Naive thymus-derived CD4-positive, alpha-beta T cell (primary cell): Measurements from ENCODE around the gene ZIM2. TPM values are rescaled to one million over a fixed set of nuclear protein-coding genes. Genes with fewer than 3 reads are reported as not detected.
"Not testable (repeated sequence)": the region's sequence is repeated elsewhere in the genome, so short reads cannot be mapped to it uniquely, and the experiment has no call there.

Experiments
- ATAC-seq: fragments of 150-1000 bp; cut with Tn5 transposase; 2 replicates; pipeline ENCODE4 v1.10.0; 2021; ENCODE audit warnings: mild to moderate bottlenecking, moderate library complexity
- CTCF ChIA-PET: fragments of 350-600 bp; sonication (Branson Sonifier 250); formaldehyde crosslinking; loops from one replicate; lab custom pipeline; 2021; ENCODE audit warnings: antibody characterized with exemption; lab: Charles Lee
- POLR2A ChIA-PET: fragments of 350-600 bp; sonication (Branson Sonifier 250); formaldehyde crosslinking; loops from one replicate; lab custom pipeline; 2021; ENCODE audit warnings: antibody characterized with exemption, inconsistent platforms; lab: Charles Lee
- DNase-seq, 9 donors: peaks; one replicate each; pipeline versions ENCODE4 v3.0.0 to v3.0.0-alpha.2; 2020 to 2022; ENCODE audit warnings: mixed read lengths in 1 of 9
- H3K27ac ChIP-seq: one replicate; pipeline ENCODE4 v1.7.0; 2013; ENCODE audit warnings: mild to moderate bottlenecking, low read depth, low read length, moderate library complexity
- H3K27me3 ChIP-seq, 2 donors: one replicate each; pipeline ENCODE4 v1.7.0; 2013; ENCODE audit warnings: low read length in 2 of 2, mild to moderate bottlenecking in 2 of 2, moderate library complexity in 2 of 2; ENCODE audit not compliant: control insufficient read depth in 2 of 2, insufficient read depth in 2 of 2
- H3K36me3 ChIP-seq, 3 experiments: 1 replicate in 2 of 3; 2 replicates in 1 of 3; pipeline ENCODE4 v1.7.0; 2013; ENCODE audit warnings: low read length in 3 of 3, mild to moderate bottlenecking in 3 of 3, moderate library complexity in 1 of 3; ENCODE audit not compliant: insufficient read depth in 3 of 3, control insufficient read depth in 2 of 3
- H3K4me1 ChIP-seq, 2 donors: one replicate each; pipeline ENCODE4 v1.7.0; 2013; ENCODE audit warnings: low read length in 2 of 2, mild to moderate bottlenecking in 2 of 2, moderate library complexity in 1 of 2; ENCODE audit not compliant: control insufficient read depth in 2 of 2, insufficient read depth in 2 of 2
- H3K4me3 ChIP-seq: 2 replicates; pipeline ENCODE4 v1.7.0; 2013; ENCODE audit warnings: mild to moderate bottlenecking, low read length
- H3K9me3 ChIP-seq, 3 experiments: 1 replicate in 2 of 3; 2 replicates in 1 of 3; pipeline ENCODE4 v1.7.0; 2013; ENCODE audit warnings: low read length in 3 of 3; ENCODE audit not compliant: control insufficient read depth in 2 of 3
- H3K27ac Mint-ChIP-seq, 9 donors: one replicate each; pipeline ENCODE4 v1.8.0; 2020 to 2022; ENCODE audit warnings: mixed read lengths in 9 of 9, mild to moderate bottlenecking in 8 of 9, moderate library complexity in 5 of 9, inconsistent platforms in 2 of 9
- H3K27me3 Mint-ChIP-seq, 5 donors: one replicate each; pipeline ENCODE4 v1.8.0; 2021 to 2022; ENCODE audit warnings: mixed read lengths in 5 of 5, mild to moderate bottlenecking in 1 of 5
- H3K36me3 Mint-ChIP-seq, 5 donors: one replicate each; pipeline ENCODE4 v1.8.0; 2020 to 2022; ENCODE audit warnings: mixed read lengths in 5 of 5, mild to moderate bottlenecking in 3 of 5, inconsistent platforms in 1 of 5
- H3K4me1 Mint-ChIP-seq, 7 donors: one replicate each; pipeline ENCODE4 v1.8.0; 2020 to 2022; ENCODE audit warnings: mixed read lengths in 7 of 7, mild to moderate bottlenecking in 3 of 7, inconsistent platforms in 1 of 7
- H3K4me3 Mint-ChIP-seq, 10 donors: one replicate each; pipeline ENCODE4 v1.8.0; 2020 to 2022; ENCODE audit warnings: mild to moderate bottlenecking in 10 of 10, mixed read lengths in 10 of 10, moderate library complexity in 6 of 10, inconsistent platforms in 2 of 10
- H3K9me3 Mint-ChIP-seq, 11 donors: one replicate each; pipeline ENCODE4 v1.8.0; 2020 to 2022; ENCODE audit warnings: mixed read lengths in 11 of 11, mild to moderate bottlenecking in 4 of 11, inconsistent platforms in 1 of 11, moderate library complexity in 1 of 11
- intact Hi-C, 2 donors: fragments of 100-400 bp; cut with micrococcal nuclease; formaldehyde crosslinking; loops; one replicate each; pipeline ENCODE4 v1.15.1; 2023
- polyA plus RNA-seq, 2 donors: library from polyadenylated mRNA; unstranded; fragments of 300-500 nt; fragmentation: Illumina TruSeq; gene quantifications; one replicate each; pipeline ENCODE4 v1.2.3, GENCODE V29; 2021
- total RNA-seq, 6 experiments: library from RNA in 5 of 6; stranded (reverse) in 5 of 6; gene quantifications; 1 replicate in 5 of 6; 2 replicates in 1 of 6; pipeline ENCODE4 v1.2.3 and lab custom pipeline; 2021 to 2026

The ZIM2 gene
- total and polyA plus RNA-seq, 7 experiments from 2014 or later = not detected

GRCh38 chr19:56860409-56860808 is 19.9 kb upstream of the ZIM2 start:
- DNase-seq, H3K27ac Mint-ChIP-seq, H3K36me3 ChIP-seq, H3K4me1 ChIP-seq, H3K4me3 ChIP-seq, POLR2A ChIA-PET, H3K27me3 ChIP-seq, intact Hi-C loops, H3K27me3 Mint-ChIP-seq, ATAC-seq, H3K4me1 Mint-ChIP-seq, H3K4me3 Mint-ChIP-seq, H3K27ac ChIP-seq, CTCF ChIA-PET: not testable (repeated sequence)
- peaks cover 11 to 92% (median 42%) of the 10 kb centered on the region in 11 donors for H3K9me3 Mint-ChIP-seq
- peaks cover 0 to 30% (median 0%) of the 10 kb centered on the region in 3 experiments for H3K9me3 ChIP-seq
- peaks cover 0 to 12% (median 3%) of the 10 kb centered on the region in 5 donors for H3K36me3 Mint-ChIP-seq

GRCh38 chr19:56858026-56858425 is 17.5 kb upstream of the ZIM2 start:
- peaks cover 0 to 7% (median 1%) of the 10 kb centered on the region in 5 donors for H3K36me3 Mint-ChIP-seq
- H3K4me1 Mint-ChIP-seq = no peaks in the 10 kb centered on the region
- H3K9me3 Mint-ChIP-seq = peaks cover 8 to 93% (median 34%) of the 10 kb centered on the region in 11 donors
- H3K9me3 ChIP-seq = peaks cover 0 to 16% (median 0%) of the 10 kb centered on the region in 3 experiments
- no peaks in the 10 kb centered on the region for H3K4me1 ChIP-seq
- no peak overlapping the region for H3K27ac Mint-ChIP-seq
- no peak overlapping the region for H3K27ac ChIP-seq
- no peaks in the 10 kb centered on the region for H3K36me3 ChIP-seq
- no peak overlapping the region for H3K4me3 Mint-ChIP-seq
- peaks cover 0 to 5% (median 0%) of the 10 kb centered on the region in 5 donors for H3K27me3 Mint-ChIP-seq
- DNase-seq (no peak), ATAC-seq (no peak)
- ChIA-PET POLR2A (no interaction called here), CTCF (no interaction called here)
- H3K27me3 ChIP-seq = no peaks in the 10 kb centered on the region
- intact Hi-C loops = no loop called here
- no peak overlapping the region for H3K4me3 ChIP-seq

GRCh38 chr19:56856822-56857221 is 16.3 kb upstream of the ZIM2 start:
- H3K27ac Mint-ChIP-seq = no peak overlapping the region
- intact Hi-C loops = no loop called here
- no peaks in the 10 kb centered on the region for H3K36me3 ChIP-seq
- ChIA-PET POLR2A (no interaction called here), CTCF (no interaction called here)
- no peaks in the 10 kb centered on the region for H3K4me1 Mint-ChIP-seq
- no peaks in the 10 kb centered on the region for H3K4me1 ChIP-seq
- H3K4me3 Mint-ChIP-seq = no peak overlapping the region
- H3K27me3 Mint-ChIP-seq = peaks cover 0 to 5% (median 0%) of the 10 kb centered on the region in 5 donors
- no peak overlapping the region for H3K4me3 ChIP-seq
- DNase-seq (no peak), ATAC-seq (no peak)
- peaks cover 0 to 7% (median 5%) of the 10 kb centered on the region in 5 donors for H3K36me3 Mint-ChIP-seq
- peaks cover 0 to 8% (median 0%) of the 10 kb centered on the region in 3 experiments for H3K9me3 ChIP-seq
- H3K27me3 ChIP-seq = no peaks in the 10 kb centered on the region
- no peak overlapping the region for H3K27ac ChIP-seq
- H3K9me3 Mint-ChIP-seq = peaks cover 12 to 94% (median 41%) of the 10 kb centered on the region in 11 donors

- intact Hi-C loops, POLR2A ChIA-PET, H3K27ac Mint-ChIP-seq, H3K4me1 ChIP-seq, CTCF ChIA-PET, H3K4me3 ChIP-seq, H3K9me3 ChIP-seq, H3K36me3 ChIP-seq, H3K4me1 Mint-ChIP-seq, H3K27ac ChIP-seq, H3K27me3 ChIP-seq, DNase-seq, H3K4me3 Mint-ChIP-seq, ATAC-seq, H3K27me3 Mint-ChIP-seq: not testable (repeated sequence)
- H3K9me3 Mint-ChIP-seq = peaks cover 12 to 94% (median 38%) of the 10 kb centered on the region in 11 donors
- H3K36me3 Mint-ChIP-seq = peaks cover 0 to 10% (median 1%) of the 10 kb centered on the region in 5 donors
These were observed 11.8 kb upstream of the ZIM2 start for GRCh38 chr19:56852361-56852760.

GRCh38 chr19:56848166-56848565 is 7.6 kb upstream of the ZIM2 start:
- Histone ChIP-seq H3K4me3 (no peak overlapping the region), H3K27me3 (no peaks in the 10 kb centered on the region), H3K4me1 (no peaks in the 10 kb centered on the region), H3K36me3 (no peaks in the 10 kb centered on the region), H3K27ac (no peak overlapping the region), H3K9me3 (no peaks in the 10 kb centered on the region)
- no peak overlapping the region for H3K4me3 Mint-ChIP-seq
- CTCF ChIA-PET = no interaction called here
- no peak for DNase-seq
- H3K27me3 Mint-ChIP-seq = no peaks in the 10 kb centered on the region
- POLR2A ChIA-PET = no interaction called here
- no peak overlapping the region for H3K27ac Mint-ChIP-seq
- peaks cover 0 to 10% (median 0%) of the 10 kb centered on the region in 5 donors for H3K36me3 Mint-ChIP-seq
- no peaks in the 10 kb centered on the region for H3K4me1 Mint-ChIP-seq
- H3K9me3 Mint-ChIP-seq = peaks cover 9 to 65% (median 35%) of the 10 kb centered on the region in 11 donors
- ATAC-seq = no peak
- intact Hi-C loops = no loop called here

GRCh38 chr19:56842412-56842811 is 1.9 kb upstream of the ZIM2 start:
- H3K4me3 Mint-ChIP-seq = no peak overlapping the region
- no peaks in the 10 kb centered on the region for H3K4me1 ChIP-seq
- H3K27ac ChIP-seq = no peak overlapping the region
- H3K36me3 Mint-ChIP-seq = peaks cover 2 to 14% (median 9%) of the 10 kb centered on the region in 5 donors
- H3K9me3 Mint-ChIP-seq = peaks cover 9 to 45% (median 27%) of the 10 kb centered on the region in 11 donors
- intact Hi-C loops = no loop called here
- no peaks in the 10 kb centered on the region for H3K27me3 ChIP-seq
- ATAC-seq (no peak), DNase-seq (no peak)
- ChIA-PET POLR2A (no interaction called here), CTCF (no interaction called here)
- H3K27ac Mint-ChIP-seq = no peak overlapping the region
- H3K36me3 ChIP-seq = no peaks in the 10 kb centered on the region
- H3K9me3 ChIP-seq = peaks cover 0 to 37% (median 7%) of the 10 kb centered on the region in 3 experiments
- H3K27me3 Mint-ChIP-seq = peaks cover 2 to 19% (median 15%) of the 10 kb centered on the region in 5 donors
- H3K4me1 Mint-ChIP-seq = peaks cover 0 to 2% (median 0%) of the 10 kb centered on the region in 7 donors
- no peak overlapping the region for H3K4me3 ChIP-seq

GRCh38 chr19:56841193-56841543 is 642 bp upstream of the ZIM2 start:
- Mint-ChIP-seq H3K36me3 (peaks cover 2 to 18% (median 8%) of the 10 kb centered on the region in 5 donors), H3K9me3 (peaks cover 12 to 47% (median 26%) of the 10 kb centered on the region in 11 donors), H3K4me3 (no peak overlapping the region), H3K27ac (peak overlapping the region in 1 of 9 donors; percentile 59), H3K27me3 (peaks cover 2 to 24% (median 20%) of the 10 kb centered on the region in 5 donors), H3K4me1 (peaks cover 0 to 5% (median 0%) of the 10 kb centered on the region in 7 donors)
- no peaks in the 10 kb centered on the region for H3K36me3 ChIP-seq
- no peaks in the 10 kb centered on the region for H3K27me3 ChIP-seq
- no peak overlapping the region for H3K27ac ChIP-seq
- no peak for ATAC-seq
- intact Hi-C loops = no loop called here
- no peak overlapping the region for H3K4me3 ChIP-seq
- ChIA-PET CTCF (no interaction called here), POLR2A (no interaction called here)
- no peaks in the 10 kb centered on the region for H3K4me1 ChIP-seq
- H3K9me3 ChIP-seq = peaks cover 0 to 45% (median 7%) of the 10 kb centered on the region in 3 experiments
- no peak for DNase-seq
